Spleen (tissue), 7 donors: ENCODE measurements around the gene TBX4.

ENCODE experiments used
- POLR2A ChIP-seq, 3 donors: fragments of 450-650 bp; IDR thresholded peaks; one replicate each; pipeline ENCODE4 v1.5.1; 2017; ENCODE audit warnings: antibody characterized with exemption in 3 of 3, mild to moderate bottlenecking in 1 of 3
- TF ChIP-seq, protein P1 (sequence below), 11 experiments: fragments of 200-600 bp in 7 of 11; fragments of 450-650 bp in 4 of 11; sonication (generic) in 4 of 11; IDR thresholded peaks in 8 of 11; conservative IDR thresholded peaks in 3 of 11; 1 replicate in 7 of 11; 2 replicates in 4 of 11; pipeline versions ENCODE4 v1.4.0 to v1.8.0; 2016 to 2021; ENCODE audit warnings: antibody characterized with exemption in 11 of 11, inconsistent platforms in 4 of 11, mild to moderate bottlenecking in 1 of 11
- donor health status: DM: no; HTN: no; CAD: no; lungs with moderate emphysema.
- donor health status: DM: no; HTN: no; CAD: no.
- donor health status: DM: no; HTN: no; CAD: no.

DNA sequence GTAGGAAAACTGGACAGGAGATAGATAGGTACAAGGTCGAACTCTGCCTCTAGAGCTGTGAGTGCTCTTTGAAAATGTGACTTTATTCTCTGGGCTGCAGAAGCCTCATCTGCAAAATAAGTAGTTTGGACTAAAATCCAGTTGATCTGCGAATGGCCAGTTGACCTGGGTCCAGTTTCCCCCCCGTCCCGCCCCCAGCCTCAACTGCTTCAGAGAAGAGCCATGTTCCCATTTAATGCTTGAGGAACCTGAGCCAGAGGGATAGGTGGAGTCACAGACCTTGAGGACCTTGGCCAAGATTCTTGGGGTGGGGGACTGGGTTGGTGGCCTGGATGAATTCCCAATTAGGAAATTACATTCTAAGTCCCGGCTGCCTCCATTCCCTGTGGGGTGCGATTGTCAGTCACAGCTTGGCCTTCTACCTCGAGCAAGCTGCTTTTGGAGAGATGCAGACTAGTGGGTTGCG is 38.5 kb upstream of the TBX4 start:
- TF ChIP-seq, protein P1, sequence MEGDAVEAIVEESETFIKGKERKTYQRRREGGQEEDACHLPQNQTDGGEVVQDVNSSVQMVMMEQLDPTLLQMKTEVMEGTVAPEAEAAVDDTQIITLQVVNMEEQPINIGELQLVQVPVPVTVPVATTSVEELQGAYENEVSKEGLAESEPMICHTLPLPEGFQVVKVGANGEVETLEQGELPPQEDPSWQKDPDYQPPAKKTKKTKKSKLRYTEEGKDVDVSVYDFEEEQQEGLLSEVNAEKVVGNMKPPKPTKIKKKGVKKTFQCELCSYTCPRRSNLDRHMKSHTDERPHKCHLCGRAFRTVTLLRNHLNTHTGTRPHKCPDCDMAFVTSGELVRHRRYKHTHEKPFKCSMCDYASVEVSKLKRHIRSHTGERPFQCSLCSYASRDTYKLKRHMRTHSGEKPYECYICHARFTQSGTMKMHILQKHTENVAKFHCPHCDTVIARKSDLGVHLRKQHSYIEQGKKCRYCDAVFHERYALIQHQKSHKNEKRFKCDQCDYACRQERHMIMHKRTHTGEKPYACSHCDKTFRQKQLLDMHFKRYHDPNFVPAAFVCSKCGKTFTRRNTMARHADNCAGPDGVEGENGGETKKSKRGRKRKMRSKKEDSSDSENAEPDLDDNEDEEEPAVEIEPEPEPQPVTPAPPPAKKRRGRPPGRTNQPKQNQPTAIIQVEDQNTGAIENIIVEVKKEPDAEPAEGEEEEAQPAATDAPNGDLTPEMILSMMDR (IDR thresholded peaks at IDR 0.05 in 8 of 11, conservative IDR thresholded peaks at IDR 0.05 in 3 of 11), result no peak
- TF ChIP-seq POLR2A (IDR thresholded peaks at IDR 0.05), result no peak
